ENCODE measurements around the gene ALKBH5. TPM values are rescaled to one million over a fixed set of nuclear protein-coding genes. Genes with fewer than 3 reads are reported as not detected.
A peak's percentile ranks its signal among the peaks of the same experiment; 100 is the strongest.

Gene ALKBH5
- total RNA-seq, 1 experiment from 2014 or later = 105 TPM

- TF ChIP-seq ZNF396 (CRISPR knock-in tag; IDR thresholded peaks at IDR 0.05; ENCODE audit: borderline replicate concordance) = no peak
- no peak for TF ChIP-seq EMX1 (CRISPR knock-in tag; IDR thresholded peaks at IDR 0.05)
- TF ChIP-seq AR (CRISPR knock-in tag; IDR thresholded peaks at IDR 0.05) = no peak
- no peak for TF ChIP-seq MXD4 (CRISPR knock-in tag; IDR thresholded peaks at IDR 0.05; ENCODE audit: borderline replicate concordance)
- TF ChIP-seq USF1 (CRISPR knock-in tag; IDR thresholded peaks at IDR 0.05) = no peak
- TF ChIP-seq MAX (CRISPR knock-in tag; IDR thresholded peaks at IDR 0.05) = no peak
- TF ChIP-seq KAT7 (CRISPR knock-in tag; IDR thresholded peaks at IDR 0.05; ENCODE audit: borderline replicate concordance) = no peak
These were observed 20.1 kb upstream of the ALKBH5 start (continued) for GRCh38 chr17:18163547-18163946.

- Mint-ChIP-seq H3K4me3 (no peak overlapping the region), H3K27me3 (ENCODE audit: low read depth) (0 out of 2 replicates have a peak, but pooled peaks cover 3% of the 10 kb centered on the region), H3K4me1 (no peaks in the 10 kb centered on the region), H3K9me3 (no peaks in the 10 kb centered on the region), H3K36me3 (no peaks in the 10 kb centered on the region), H3K27ac (no peak overlapping the region)
- CTCF ChIA-PET = interaction anchor here (1.3 to 2.4 kb wide), 2 partner anchors 16 to 23 kb away, joined by 6 read pairs; partner anchors contain the start of gene ALKBH5
- TF ChIP-seq ETV6 (CRISPR knock-in tag; IDR thresholded peaks at IDR 0.05) (no peak), ZMAT4 (CRISPR knock-in tag; IDR thresholded peaks at IDR 0.05) (no peak), NFYB (CRISPR knock-in tag; conservative IDR thresholded peaks at IDR 0.05; ENCODE audit: low read depth) (no peak), IRF2 (CRISPR knock-in tag; IDR thresholded peaks at IDR 0.05; ENCODE audit: borderline replicate concordance, low read depth) (no peak), AR (CRISPR knock-in tag; IDR thresholded peaks at IDR 0.05) (no peak), E2F4 (CRISPR knock-in tag; IDR thresholded peaks at IDR 0.05; ENCODE audit: borderline replicate concordance, low read depth) (no peak)
- DNase-seq (ENCODE audit: low spot score) (no peak), ATAC-seq (peak; percentile 46)
- POLR2A ChIA-PET = no interaction called here
These were observed 16.7 kb upstream of the ALKBH5 start for GRCh38 chr17:18166894-18167293.

GRCh38 chr17:18167421-18167820 lies 16.2 kb upstream of the ALKBH5 start:
- H3K36me3 Mint-ChIP-seq = no peaks in the 10 kb centered on the region
- H3K27ac Mint-ChIP-seq = no peak overlapping the region
- H3K4me3 Mint-ChIP-seq = no peak overlapping the region
- no peak for ATAC-seq
- no peak for DNase-seq (ENCODE audit: low spot score)
- no peaks in the 10 kb centered on the region for H3K9me3 Mint-ChIP-seq
- POLR2A ChIA-PET = interaction anchor here (0.8 kb wide), 1 partner anchor 9 kb away, joined by 4 read pairs; no protein-coding TSS in a partner anchor
- H3K4me1 Mint-ChIP-seq = no peaks in the 10 kb centered on the region
- H3K27me3 Mint-ChIP-seq (ENCODE audit: low read depth) = 0 out of 2 replicates have a peak, but pooled peaks cover 3% of the 10 kb centered on the region
- CTCF ChIA-PET = interaction anchor here (1.4 to 2.4 kb wide), 2 partner anchors 16 to 24 kb away, joined by 5 to 6 read pairs; partner anchors contain the start of gene ALKBH5
- no peak for TF ChIP-seq ZBTB21 (CRISPR knock-in tag; IDR thresholded peaks at IDR 0.05; ENCODE audit: borderline replicate concordance)
- TF ChIP-seq ATF3 (CRISPR knock-in tag; conservative IDR thresholded peaks at IDR 0.05) = no peak
- TF ChIP-seq FOXP1 (CRISPR knock-in tag; IDR thresholded peaks at IDR 0.05; ENCODE audit: borderline replicate concordance) = no peak
- TF ChIP-seq JAZF1 (CRISPR knock-in tag; IDR thresholded peaks at IDR 0.05) = no peak
- TF ChIP-seq FOXJ3 (CRISPR knock-in tag; IDR thresholded peaks at IDR 0.05; ENCODE audit: borderline replicate concordance) = no peak
- no peak for TF ChIP-seq FOXK1 (CRISPR knock-in tag; IDR thresholded peaks at IDR 0.05)
- no peak for TF ChIP-seq RORB (CRISPR knock-in tag; IDR thresholded peaks at IDR 0.05)
- TF ChIP-seq AR (CRISPR knock-in tag; IDR thresholded peaks at IDR 0.05) = no peak
- TF ChIP-seq ZNF138 (CRISPR knock-in tag; conservative IDR thresholded peaks at IDR 0.05) = no peak
- TF ChIP-seq ZNF396 (CRISPR knock-in tag; IDR thresholded peaks at IDR 0.05; ENCODE audit: borderline replicate concordance) = no peak
- TF ChIP-seq CREB1 (CRISPR knock-in tag; IDR thresholded peaks at IDR 0.05) = no peak
- no peak for TF ChIP-seq ZNF423 (CRISPR knock-in tag; IDR thresholded peaks at IDR 0.05)

All from WTC11 (cell line).